Non-pigmented ciliary epithelial cell (primary cell): Measurements from ENCODE around the gene MFAP5.
"Not testable (repeated sequence)": the region's sequence is repeated elsewhere in the genome, so short reads cannot be mapped to it uniquely, and the experiment has no call there.

Source experiments
- DNase-seq: peaks from one replicate; pipeline ENCODE4 v3.0.0-alpha.2; 2010; ENCODE audit warnings: low read depth

The MFAP5 gene

GRCh38 chr12:8629486-8630033 lies 33.1 kb downstream of the MFAP5 start:
- no peak for DNase-seq

- DNase-seq: no peak
These were observed 33.9 kb downstream of the MFAP5 start for GRCh38 chr12:8628731-8629130.

GRCh38 chr12:8624750-8625149 lies 37.9 kb downstream of the MFAP5 start:
- not testable (repeated sequence) for DNase-seq

- DNase-seq: no peak
These were observed 40.0 kb downstream of the MFAP5 start for GRCh38 chr12:8622646-8623045.

GRCh38 chr12:8615206-8615605 lies 47.4 kb downstream of the MFAP5 start:
- no peak for DNase-seq

- DNase-seq: not testable (repeated sequence)
These were observed 48.7 kb downstream of the MFAP5 start for GRCh38 chr12:8613881-8614280.

- no peak for DNase-seq
These were observed 50.0 kb downstream of the MFAP5 start, which contains the start of gene AICDA for GRCh38 chr12:8612629-8613028. Gene AICDA, minus strand, starts transcription at chr12:8612859. Its CDS starts 92 bp downstream, at chr12:8612767.

GRCh38 chr12:8609061-8609570 lies 53.5 kb downstream of the MFAP5 start:
- peak; percentile 23 for DNase-seq

- no peak for DNase-seq
These were observed 55.7 kb downstream of the MFAP5 start for GRCh38 chr12:8606890-8607289.

GRCh38 chr12:8605057-8605456 lies 57.6 kb downstream of the MFAP5 start:
- no peak for DNase-seq

- DNase-seq: no peak
These were observed 58.8 kb downstream of the MFAP5 start for GRCh38 chr12:8603856-8604255.

GRCh38 chr12:8603286-8603685 lies 59.3 kb downstream of the MFAP5 start:
- no peak for DNase-seq

GRCh38 chr12:8596561-8596960 lies 66.1 kb downstream of the MFAP5 start:
- DNase-seq: no peak
